ENCODE results near the gene ATP2B2.

ATP2B2 gene

DNA sequence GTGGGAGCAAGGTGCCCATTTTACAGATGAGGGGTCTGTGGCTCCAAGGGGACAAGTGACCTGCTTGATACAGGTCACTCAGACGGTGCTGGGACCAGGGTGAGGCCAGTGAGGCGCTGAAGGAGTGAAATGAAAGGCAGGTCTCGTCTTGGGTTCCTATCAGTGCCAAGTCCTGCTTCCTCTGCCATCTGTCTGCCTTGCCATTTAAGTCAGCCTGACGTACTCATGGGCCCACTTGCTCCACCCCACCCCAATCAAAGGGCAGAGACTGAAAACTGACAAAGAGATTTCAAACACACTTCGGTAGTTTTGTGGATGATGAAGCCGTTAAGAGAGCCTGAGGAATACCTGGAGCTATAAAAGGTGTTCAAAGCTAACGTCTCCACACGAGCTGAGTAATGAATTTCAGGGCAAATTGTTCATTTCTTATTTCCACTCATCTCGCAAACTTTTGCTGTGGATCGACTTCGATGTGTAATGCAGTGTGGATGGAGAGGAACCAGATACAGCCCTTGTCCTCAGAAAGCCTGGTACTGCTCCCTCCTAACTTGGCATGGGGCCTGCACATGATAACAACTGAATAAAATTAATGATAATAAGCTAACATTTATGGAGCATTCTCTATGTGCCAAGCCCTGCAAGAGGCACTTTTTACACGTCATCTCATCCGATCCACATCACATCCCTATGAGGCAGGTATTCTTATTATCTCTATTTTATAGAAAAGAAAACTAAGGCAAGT lies 36.6 kb downstream of the ATP2B2 start:
- TF ChIP-seq ZNF610 (tag by site-specific recombination; IDR thresholded peaks at IDR 0.05; ENCODE audit: borderline replicate concordance) (no peak), KLF16 (tag by site-specific recombination; IDR thresholded peaks at IDR 0.05) (no peak), ZNF768 (tag by site-specific recombination; IDR thresholded peaks at IDR 0.05) (no peak), ZNF10 (tag by site-specific recombination; IDR thresholded peaks at IDR 0.05) (no peak)
- TF ChIP-seq, protein P1, sequence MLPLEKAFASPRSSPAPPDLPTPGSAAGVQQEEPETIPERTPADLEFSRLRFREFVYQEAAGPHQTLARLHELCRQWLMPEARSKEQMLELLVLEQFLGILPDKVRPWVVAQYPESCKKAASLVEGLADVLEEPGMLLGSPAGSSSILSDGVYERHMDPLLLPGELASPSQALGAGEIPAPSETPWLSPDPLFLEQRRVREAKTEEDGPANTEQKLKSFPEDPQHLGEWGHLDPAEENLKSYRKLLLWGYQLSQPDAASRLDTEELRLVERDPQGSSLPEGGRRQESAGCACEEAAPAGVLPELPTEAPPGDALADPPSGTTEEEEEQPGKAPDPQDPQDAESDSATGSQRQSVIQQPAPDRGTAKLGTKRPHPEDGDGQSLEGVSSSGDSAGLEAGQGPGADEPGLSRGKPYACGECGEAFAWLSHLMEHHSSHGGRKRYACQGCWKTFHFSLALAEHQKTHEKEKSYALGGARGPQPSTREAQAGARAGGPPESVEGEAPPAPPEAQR (tag by site-specific recombination; IDR thresholded peaks at IDR 0.05), result no peak
- TF ChIP-seq, protein P2, sequence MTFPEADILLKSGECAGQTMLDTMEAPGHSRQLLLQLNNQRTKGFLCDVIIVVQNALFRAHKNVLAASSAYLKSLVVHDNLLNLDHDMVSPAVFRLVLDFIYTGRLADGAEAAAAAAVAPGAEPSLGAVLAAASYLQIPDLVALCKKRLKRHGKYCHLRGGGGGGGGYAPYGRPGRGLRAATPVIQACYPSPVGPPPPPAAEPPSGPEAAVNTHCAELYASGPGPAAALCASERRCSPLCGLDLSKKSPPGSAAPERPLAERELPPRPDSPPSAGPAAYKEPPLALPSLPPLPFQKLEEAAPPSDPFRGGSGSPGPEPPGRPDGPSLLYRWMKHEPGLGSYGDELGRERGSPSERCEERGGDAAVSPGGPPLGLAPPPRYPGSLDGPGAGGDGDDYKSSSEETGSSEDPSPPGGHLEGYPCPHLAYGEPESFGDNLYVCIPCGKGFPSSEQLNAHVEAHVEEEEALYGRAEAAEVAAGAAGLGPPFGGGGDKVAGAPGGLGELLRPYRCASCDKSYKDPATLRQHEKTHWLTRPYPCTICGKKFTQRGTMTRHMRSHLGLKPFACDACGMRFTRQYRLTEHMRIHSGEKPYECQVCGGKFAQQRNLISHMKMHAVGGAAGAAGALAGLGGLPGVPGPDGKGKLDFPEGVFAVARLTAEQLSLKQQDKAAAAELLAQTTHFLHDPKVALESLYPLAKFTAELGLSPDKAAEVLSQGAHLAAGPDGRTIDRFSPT (tag by site-specific recombination; IDR thresholded peaks at IDR 0.05), result no peak
- no peaks in the 10 kb centered on the region for H3K9me3 ChIP-seq (ENCODE audit: control insufficient read depth, insufficient read depth, low read depth, low read length)
- POLR2A ChIA-PET, result no interaction called here
- H3K27ac ChIP-seq (ENCODE audit: extremely low read depth, low read depth, low read length), result no peak overlapping the region
- no peak overlapping the region for H3K4me3 ChIP-seq (ENCODE audit: low read depth, low read length)
- H3K36me3 ChIP-seq (ENCODE audit: control insufficient read depth in 2 of 2, insufficient read depth in 1 of 2, low read length in 2 of 2), result no peaks in the 10 kb centered on the region
- no peaks in the 10 kb centered on the region for H3K4me1 ChIP-seq (ENCODE audit: control insufficient read depth, insufficient read depth, low read length)
- CTCF ChIA-PET, result no interaction called here

DNA sequence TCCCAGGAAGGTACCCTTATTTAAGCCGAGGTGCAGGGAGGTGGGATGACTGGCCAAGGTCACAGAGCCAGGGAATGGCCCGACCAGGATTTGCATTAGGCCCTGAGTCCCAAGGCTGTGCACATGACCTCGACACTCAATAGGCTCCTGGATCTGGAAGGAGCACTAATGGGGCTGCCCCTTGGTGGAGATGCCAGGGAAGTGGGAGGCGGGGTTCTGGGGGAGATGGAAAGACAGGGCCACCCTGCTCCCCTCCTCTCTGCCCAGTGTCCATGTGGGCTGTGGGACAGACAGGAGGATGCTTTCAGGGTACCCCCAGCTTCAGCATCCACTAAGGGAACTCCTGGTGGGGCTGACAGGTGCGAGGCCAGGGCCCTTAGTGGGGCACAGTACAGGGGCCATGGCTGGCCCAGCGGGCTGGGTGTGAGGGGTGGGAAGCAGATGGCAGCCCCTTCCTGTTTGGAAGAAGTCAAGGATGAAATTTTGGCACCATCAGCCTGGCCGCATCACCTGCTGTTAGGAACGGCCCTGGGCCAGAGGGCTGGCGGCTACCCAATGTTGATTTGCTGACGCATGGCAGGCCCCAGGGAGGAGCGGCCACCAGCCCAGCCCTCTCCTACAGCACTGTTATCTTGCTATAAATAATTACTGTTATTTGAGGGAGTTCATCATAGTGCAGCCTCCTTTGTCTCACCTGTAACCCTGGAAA lies 37.3 kb downstream of the ATP2B2 start:
- no peak overlapping the region for H3K4me3 ChIP-seq (ENCODE audit: low read depth, low read length)
- no peaks in the 10 kb centered on the region for H3K9me3 ChIP-seq (ENCODE audit: control insufficient read depth, insufficient read depth, low read depth, low read length)
- H3K36me3 ChIP-seq (ENCODE audit: control insufficient read depth in 2 of 2, insufficient read depth in 1 of 2, low read length in 2 of 2), result no peaks in the 10 kb centered on the region
- POLR2A ChIA-PET, result no interaction called here
- no peaks in the 10 kb centered on the region for H3K4me1 ChIP-seq (ENCODE audit: control insufficient read depth, insufficient read depth, low read length)
- TF ChIP-seq KLF10 (tag by site-specific recombination; IDR thresholded peaks at IDR 0.05), result no peak
- no peak for TF ChIP-seq ZNF404 (tag by site-specific recombination; IDR thresholded peaks at IDR 0.05)
- TF ChIP-seq ZBTB7A (tag by site-specific recombination; IDR thresholded peaks at IDR 0.05; ENCODE audit: low read depth), result no peak
- TF ChIP-seq, protein P3, sequence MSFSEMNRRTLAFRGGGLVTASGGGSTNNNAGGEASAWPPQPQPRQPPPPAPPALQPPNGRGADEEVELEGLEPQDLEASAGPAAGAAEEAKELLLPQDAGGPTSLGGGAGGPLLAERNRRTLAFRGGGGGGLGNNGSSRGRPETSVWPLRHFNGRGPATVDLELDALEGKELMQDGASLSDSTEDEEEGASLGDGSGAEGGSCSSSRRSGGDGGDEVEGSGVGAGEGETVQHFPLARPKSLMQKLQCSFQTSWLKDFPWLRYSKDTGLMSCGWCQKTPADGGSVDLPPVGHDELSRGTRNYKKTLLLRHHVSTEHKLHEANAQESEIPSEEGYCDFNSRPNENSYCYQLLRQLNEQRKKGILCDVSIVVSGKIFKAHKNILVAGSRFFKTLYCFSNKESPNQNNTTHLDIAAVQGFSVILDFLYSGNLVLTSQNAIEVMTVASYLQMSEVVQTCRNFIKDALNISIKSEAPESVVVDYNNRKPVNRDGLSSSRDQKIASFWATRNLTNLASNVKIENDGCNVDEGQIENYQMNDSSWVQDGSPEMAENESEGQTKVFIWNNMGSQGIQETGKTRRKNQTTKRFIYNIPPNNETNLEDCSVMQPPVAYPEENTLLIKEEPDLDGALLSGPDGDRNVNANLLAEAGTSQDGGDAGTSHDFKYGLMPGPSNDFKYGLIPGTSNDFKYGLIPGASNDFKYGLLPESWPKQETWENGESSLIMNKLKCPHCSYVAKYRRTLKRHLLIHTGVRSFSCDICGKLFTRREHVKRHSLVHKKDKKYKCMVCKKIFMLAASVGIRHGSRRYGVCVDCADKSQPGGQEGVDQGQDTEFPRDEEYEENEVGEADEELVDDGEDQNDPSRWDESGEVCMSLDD (tag by site-specific recombination; IDR thresholded peaks at IDR 0.05), result no peak
- no peak for TF ChIP-seq ZSCAN23 (tag by site-specific recombination; IDR thresholded peaks at IDR 0.05)
- no peak for TF ChIP-seq KLF16 (tag by site-specific recombination; IDR thresholded peaks at IDR 0.05)
- TF ChIP-seq, protein P4, sequence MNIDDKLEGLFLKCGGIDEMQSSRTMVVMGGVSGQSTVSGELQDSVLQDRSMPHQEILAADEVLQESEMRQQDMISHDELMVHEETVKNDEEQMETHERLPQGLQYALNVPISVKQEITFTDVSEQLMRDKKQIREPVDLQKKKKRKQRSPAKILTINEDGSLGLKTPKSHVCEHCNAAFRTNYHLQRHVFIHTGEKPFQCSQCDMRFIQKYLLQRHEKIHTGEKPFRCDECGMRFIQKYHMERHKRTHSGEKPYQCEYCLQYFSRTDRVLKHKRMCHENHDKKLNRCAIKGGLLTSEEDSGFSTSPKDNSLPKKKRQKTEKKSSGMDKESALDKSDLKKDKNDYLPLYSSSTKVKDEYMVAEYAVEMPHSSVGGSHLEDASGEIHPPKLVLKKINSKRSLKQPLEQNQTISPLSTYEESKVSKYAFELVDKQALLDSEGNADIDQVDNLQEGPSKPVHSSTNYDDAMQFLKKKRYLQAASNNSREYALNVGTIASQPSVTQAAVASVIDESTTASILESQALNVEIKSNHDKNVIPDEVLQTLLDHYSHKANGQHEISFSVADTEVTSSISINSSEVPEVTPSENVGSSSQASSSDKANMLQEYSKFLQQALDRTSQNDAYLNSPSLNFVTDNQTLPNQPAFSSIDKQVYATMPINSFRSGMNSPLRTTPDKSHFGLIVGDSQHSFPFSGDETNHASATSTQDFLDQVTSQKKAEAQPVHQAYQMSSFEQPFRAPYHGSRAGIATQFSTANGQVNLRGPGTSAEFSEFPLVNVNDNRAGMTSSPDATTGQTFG (tag by site-specific recombination; IDR thresholded peaks at IDR 0.05; ENCODE audit: borderline replicate concordance), result no peak
- no peak for TF ChIP-seq ZIC2 (tag by site-specific recombination; IDR thresholded peaks at IDR 0.05)
- TF ChIP-seq, protein P5, sequence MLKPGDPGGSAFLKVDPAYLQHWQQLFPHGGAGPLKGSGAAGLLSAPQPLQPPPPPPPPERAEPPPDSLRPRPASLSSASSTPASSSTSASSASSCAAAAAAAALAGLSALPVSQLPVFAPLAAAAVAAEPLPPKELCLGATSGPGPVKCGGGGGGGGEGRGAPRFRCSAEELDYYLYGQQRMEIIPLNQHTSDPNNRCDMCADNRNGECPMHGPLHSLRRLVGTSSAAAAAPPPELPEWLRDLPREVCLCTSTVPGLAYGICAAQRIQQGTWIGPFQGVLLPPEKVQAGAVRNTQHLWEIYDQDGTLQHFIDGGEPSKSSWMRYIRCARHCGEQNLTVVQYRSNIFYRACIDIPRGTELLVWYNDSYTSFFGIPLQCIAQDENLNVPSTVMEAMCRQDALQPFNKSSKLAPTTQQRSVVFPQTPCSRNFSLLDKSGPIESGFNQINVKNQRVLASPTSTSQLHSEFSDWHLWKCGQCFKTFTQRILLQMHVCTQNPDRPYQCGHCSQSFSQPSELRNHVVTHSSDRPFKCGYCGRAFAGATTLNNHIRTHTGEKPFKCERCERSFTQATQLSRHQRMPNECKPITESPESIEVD (tag by site-specific recombination; IDR thresholded peaks at IDR 0.05), result no peak
- no peak for TF ChIP-seq ZNF366 (tag by site-specific recombination; conservative IDR thresholded peaks at IDR 0.05)
- TF ChIP-seq ZNF677 (tag by site-specific recombination; IDR thresholded peaks at IDR 0.05), result no peak
- no peak for TF ChIP-seq ZFHX2 (tag by site-specific recombination; conservative IDR thresholded peaks at IDR 0.05)
- TF ChIP-seq ZNF626 (tag by site-specific recombination; IDR thresholded peaks at IDR 0.05), result no peak
- CTCF ChIA-PET, result no interaction called here
- no peak overlapping the region for H3K27ac ChIP-seq (ENCODE audit: extremely low read depth, low read depth, low read length)
